K562 (cell line): ENCODE measurements around the gene ARMC2. TPM values are rescaled to one million over a fixed set of nuclear protein-coding genes. Genes with fewer than 3 reads are reported as not detected.

ENCODE experiments used
- ATAC-seq: fragments of 200-7000 bp; cut with Tn5 transposase; 3 replicates; pipeline ENCODE4 v1.9.1; 2020; ENCODE audit warnings: moderate library complexity
- BruUV-seq: library from RNA; stranded (reverse); fragments of 400-500 nt; replicated peaks from 2 replicates; lab custom pipeline; 2021; lab: Mats Ljungman, UMichigan
- CTCF ChIA-PET: fragments of 300-600 bp; formaldehyde crosslinking; extraction: SDS; loops from one replicate; lab custom pipeline; 2021; ENCODE audit warnings: low intra/inter-chr PET ratio; lab: Yijun Ruan, JAX
- POLR2A ChIA-PET: fragments of 300-600, 350-650 bp; sonication (Branson Sonifier 250); formaldehyde crosslinking; extraction: SDS; loops from one replicate; lab custom pipeline; 2021; ENCODE audit warnings: antibody characterized with exemption, inconsistent platforms; lab: Yijun Ruan, JAX
- DNase-seq, 4 experiments: peaks; one replicate each; pipeline versions ENCODE4 v3.0.0 to v3.0.0-alpha.2; 2011 to 2018; ENCODE audit warnings: low spot score in 3 of 4, mixed read lengths in 3 of 4; ENCODE audit errors: extremely low read depth in 1 of 4
- FAIRE-seq: peaks from 2 replicates; lab custom pipeline; 2011; peaks lifted over from hg19 to GRCh38; lab: Jason Lieb, UNC
- H2AFZ ChIP-seq: 2 replicates; pipeline ENCODE4 v1.6.0; 2011; ENCODE audit warnings: low read depth, low read length, control low read depth, inconsistent platforms
- H3K27ac ChIP-seq: fragments of 200-600 bp; 3 replicates; pipeline ENCODE4 v1.8.0; 2011; ENCODE audit warnings: low read depth, mild to moderate bottlenecking, control low read depth, inconsistent platforms, low read length, moderate library complexity, mixed read lengths; ENCODE audit errors: extremely low read depth
- H3K27me3 ChIP-seq, 2 experiments: fragments of 300-600 bp in 1 of 2; 2 replicates in 1 of 2; 3 replicates in 1 of 2; pipeline versions ENCODE4 v1.6.0 to v1.8.0; 2011; ENCODE audit warnings: inconsistent platforms in 2 of 2, low read length in 2 of 2, mild to moderate bottlenecking in 1 of 2, mixed read lengths in 1 of 2, moderate library complexity in 1 of 2; ENCODE audit not compliant: control insufficient read depth in 2 of 2, insufficient read depth in 2 of 2
- H3K36me3 ChIP-seq: fragments of 300-600 bp; 3 replicates; pipeline ENCODE4 v1.8.0; 2011; ENCODE audit warnings: mild to moderate bottlenecking, low read length, inconsistent platforms; ENCODE audit not compliant: control insufficient read depth, insufficient read depth
- H3K4me1 ChIP-seq, 2 experiments: fragments of 200-600 bp in 1 of 2; replicated peaks in 1 of 2; 2 replicates in 1 of 2; 3 replicates in 1 of 2; pipeline versions ENCODE4 v1.5.1 to v1.8.0; 2011; ENCODE audit warnings: inconsistent platforms in 2 of 2, low read length in 2 of 2, mild to moderate bottlenecking in 1 of 2, mixed read lengths in 1 of 2, moderate library complexity in 1 of 2; ENCODE audit not compliant: control insufficient read depth in 2 of 2, insufficient read depth in 2 of 2
- H3K4me2 ChIP-seq: 2 replicates; pipeline ENCODE4 v1.6.1; 2011; ENCODE audit warnings: low read length, control low read depth, inconsistent platforms, mixed read lengths; ENCODE audit not compliant: insufficient read depth
- H3K4me3 ChIP-seq: fragments of 200-600 bp; sonication (generic), shearing (Covaris generic); 2 replicates; pipeline ENCODE4 v1.5.1; 2016; ENCODE audit warnings: control low read depth, inconsistent platforms
- H3K79me2 ChIP-seq: fragments of 200-600 bp; 3 replicates; pipeline ENCODE4 v1.8.0; 2011; ENCODE audit warnings: low read length, inconsistent platforms; ENCODE audit not compliant: control insufficient read depth, insufficient read depth
- H3K9ac ChIP-seq, 2 experiments: 2 replicates each; pipeline versions ENCODE4 v1.6.0 to v1.6.1; 2011; ENCODE audit warnings: low read depth in 2 of 2, low read length in 2 of 2, control low read depth in 1 of 2, inconsistent platforms in 1 of 2, mild to moderate bottlenecking in 1 of 2, mixed read lengths in 1 of 2; ENCODE audit not compliant: insufficient read depth in 1 of 2
- H3K9me1 ChIP-seq: one replicate; pipeline ENCODE4 v1.6.0; 2011; ENCODE audit warnings: inconsistent platforms, mild to moderate bottlenecking, low read length, moderate library complexity; ENCODE audit not compliant: control insufficient read depth, insufficient read depth
- H3K9me3 ChIP-seq: replicated peaks from 2 replicates; pipeline ENCODE4 v1.5.1; 2011; ENCODE audit warnings: low read depth, low read length, inconsistent platforms; ENCODE audit not compliant: control insufficient read depth, insufficient read depth
- H4K20me1 ChIP-seq: replicated peaks from 2 replicates; pipeline ENCODE4 v1.6.1; 2011; ENCODE audit warnings: low read length, inconsistent platforms, mixed read lengths; ENCODE audit not compliant: control insufficient read depth, insufficient read depth
- CTCF ChIP-seq, 3 experiments: IDR thresholded peaks in 2 of 3; conservative IDR thresholded peaks in 1 of 3; 2 replicates each; pipeline ENCODE4 v1.5.1; 2011 to 2012; ENCODE audit warnings: low read length in 3 of 3, mild to moderate bottlenecking in 3 of 3, control low read depth in 2 of 3, improper control_type of control experiment in 1 of 3, inconsistent platforms in 1 of 3, low read depth in 1 of 3, mixed read lengths in 1 of 3, moderate library complexity in 1 of 3; ENCODE audit not compliant: insufficient read depth in 2 of 3
- RBM39 ChIP-seq: fragments of 200-400 bp; formaldehyde crosslinking; optimal IDR thresholded peaks from 2 replicates; pipeline ENCODE3; 2018; ENCODE audit warnings: low read depth, low read length
- RFX1 ChIP-seq: fragments of 450-650 bp; IDR thresholded peaks from 2 replicates; pipeline ENCODE4 v1.6.1; 2016; ENCODE audit warnings: mild to moderate bottlenecking, moderate library complexity
- SREBF2 ChIP-seq: sonication (generic); formaldehyde crosslinking; IDR thresholded peaks from 2 replicates; pipeline ENCODE4 v1.4.0; 2020; ENCODE audit warnings: mild to moderate bottlenecking, missing genetic modification reagents
- TRIM24 ChIP-seq, 2 experiments: fragments of 450-650 bp; IDR thresholded peaks; 2 replicates each; pipeline ENCODE4 v1.6.1; 2016
- ZFP1 ChIP-seq: fragments of 450-650 bp; formaldehyde crosslinking; IDR thresholded peaks from 2 replicates; pipeline ENCODE4 v1.4.0; 2020; ENCODE audit warnings: mild to moderate bottlenecking, mixed read lengths
- ZNF592 ChIP-seq: fragments of 450-650 bp; IDR thresholded peaks from 2 replicates; pipeline ENCODE4 v1.6.1; 2017; ENCODE audit warnings: antibody characterized with exemption, mild to moderate bottlenecking
- WGBS: fragments of 100-300 bp; shearing (Covaris generic); methylation state at CpG from one replicate; pipeline ENCODE4 v1.1.6; 2016; ENCODE audit warnings: low coverage, mixed read lengths; ENCODE audit not compliant: insufficient coverage; ENCODE audit errors: missing lambda C conversion rate; 5-methylcytosine and 5-hydroxymethylcytosine counted together
- in situ Hi-C: fragments of 300-500 bp; cut with MboI; formaldehyde crosslinking; loops from 4 replicates; pipeline ENCODE4 v1.15.0; 2018; ENCODE audit warnings: inconsistent platforms, mixed read lengths
- intact Hi-C: fragments of 100-400 bp; cut with micrococcal nuclease; formaldehyde crosslinking; loops from 2 replicates; pipeline ENCODE4 v1.14.2; 2022
- polyA plus RNA-seq, 8 experiments: library from polyadenylated mRNA; depleted of rRNA in 4 of 8; stranded (reverse) in 5 of 8; unstranded in 3 of 8; fragments of >200 nt; fragmentation: Nextera tagmentation in 2 of 8; fragmentation: Illumina TruSeq in 1 of 8; extraction: Ambion mirVana in 2 of 8; extraction: Trizol in 1 of 8; gene quantifications; 2 replicates each; pipeline versions ENCODE4 v1.2.1 to v1.2.3, GENCODE V29; 2011 to 2014; ENCODE audit warnings: inconsistent platforms in 1 of 8, missing spikeins in 1 of 8
- total RNA-seq, 7 experiments: library from RNA; depleted of rRNA in 6 of 7; stranded (reverse); fragments of >200 nt in 6 of 7; fragmentation: Illumina TruSeq in 2 of 7; extraction: Trizol in 2 of 7; gene quantifications; 2 replicates each; pipeline versions ENCODE4 v1.2.1 to v1.2.3, GENCODE V29; 2011 to 2021; ENCODE audit warnings: low replicate concordance in 1 of 7

ARMC2 gene
- total and polyA plus RNA-seq, 9 of the 15 experiments (the other 6 are each of a cell fraction or from before 2014, with no cell fraction given): 0.14 to 3.0 (median 0.82) TPM

GRCh38 chr6:108895571-108895970, 47.3 kb downstream of the ARMC2 start:
- ATAC-seq: no peak

More at GRCh38 chr6:108895571-108895970, 47.3 kb downstream of the ARMC2 start:
- in situ Hi-C loops: no loop called here
- no peaks in the 10 kb centered on the region for H3K4me1 ChIP-seq
- H4K20me1 ChIP-seq: no peaks in the 10 kb centered on the region
- H3K36me3 ChIP-seq: no peaks in the 10 kb centered on the region
- H2AFZ ChIP-seq: no peak overlapping the region
- no peaks in the 10 kb centered on the region for H3K9me3 ChIP-seq
- POLR2A ChIA-PET: no interaction called here
- WGBS: 0% methylated on average over 1 of the region's 1 CpG
- peaks cover 4 to 7% of the 10 kb centered on the region in 2 experiments; a peak in 3 of 5 replicates for H3K27me3 ChIP-seq
- H3K27ac ChIP-seq: no peak overlapping the region
- DNase-seq (no peak), FAIRE-seq (no peak)
- H3K4me3 ChIP-seq: no peak overlapping the region
- H3K9me1 ChIP-seq: no peaks in the 10 kb centered on the region
- no peaks in the 10 kb centered on the region for H3K79me2 ChIP-seq
- BruUV-seq: no TSS peak
- CTCF ChIA-PET: interaction anchor here (4.7 kb wide), 1 partner anchor 353 kb away, joined by 38 read pairs; no protein-coding TSS in a partner anchor
- H3K4me2 ChIP-seq: no peak overlapping the region
- H3K9ac ChIP-seq: no peak overlapping the region
- no peak for TF ChIP-seq SREBF2 (CRISPR knock-in tag)
- no peak for TF ChIP-seq CTCF (IDR thresholded peaks at IDR 0.05 in 2 of 3, conservative IDR thresholded peaks at IDR 0.05 in 1 of 3; ENCODE audit: insufficient read depth in 2 of 3, low read depth in 1 of 3, low read length in 3 of 3)
- no peak for TF ChIP-seq RBM39
- TF ChIP-seq ZFP1 (CRISPR knock-in tag): no peak
- no peak for TF ChIP-seq TRIM24 (IDR thresholded peaks at IDR 0.05)
- TF ChIP-seq ZNF592: no peak
- TF ChIP-seq RFX1: peak; percentile 58
- TF ChIP-seq, all 486 proteins: peak for 1
- intact Hi-C loops: loop anchor here (5.0 to 10.0 kb wide), 2 partner anchors 111 to 177 kb away; no protein-coding TSS in a partner anchor
